DMS79 (cell line): Measurements from ENCODE around the gene OR52E6.

Source experiments
- DNase-seq: peaks from one replicate; lab custom pipeline; 2025; lab: John Stamatoyannopoulos, UW

The OR52E6 gene

DNA sequence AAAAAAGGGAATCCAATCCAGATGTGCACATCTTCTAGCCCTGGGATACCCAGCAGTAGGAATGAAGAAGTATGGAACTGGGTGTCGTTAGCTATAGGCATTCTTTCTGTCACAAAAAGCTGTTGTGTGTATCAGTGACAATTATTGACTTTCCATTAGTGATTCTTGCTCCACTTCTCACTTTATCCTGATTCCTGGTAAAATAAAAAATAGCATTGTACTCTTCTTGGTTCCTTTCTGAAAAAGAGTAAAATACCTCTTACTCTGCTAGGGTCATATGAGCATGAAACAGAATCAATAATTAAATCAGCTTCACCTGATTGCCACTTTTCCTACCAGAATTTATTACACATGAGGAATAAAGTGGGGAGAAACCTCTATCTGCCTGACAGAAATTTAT is at the start of gene OR52E6:
Gene OR52E6, minus strand, starts transcription at position 101 of the 400 bp plus-strand sequence. Its CDS starts 0 bp downstream, at position 101.
- DNase-seq: no peak

DNA sequence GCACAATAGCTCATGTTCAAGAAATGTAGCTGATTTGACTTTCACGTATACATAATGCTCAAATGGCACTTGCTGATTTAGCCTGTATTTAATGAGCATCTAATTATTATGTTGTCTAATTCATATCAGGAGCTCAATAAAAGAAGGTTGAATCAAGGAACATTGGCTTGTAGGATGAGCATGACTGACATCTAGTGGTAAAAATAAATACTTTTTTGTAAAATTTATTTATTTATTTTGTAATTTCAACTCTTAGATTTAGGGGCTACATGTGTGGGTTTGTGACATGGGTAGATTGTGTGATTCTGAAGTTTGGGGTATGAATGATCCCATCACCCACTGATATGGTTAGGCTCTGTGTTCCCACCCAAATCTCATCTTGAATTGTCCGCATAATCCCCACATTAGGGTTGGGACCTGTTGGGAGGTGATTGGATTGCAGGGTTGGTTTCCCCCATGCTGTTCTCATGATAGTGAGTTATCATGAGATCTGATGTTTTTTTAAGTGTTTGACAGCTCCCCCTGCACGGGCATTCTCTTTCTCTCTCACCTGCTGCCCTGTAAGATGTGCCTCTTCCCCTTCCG is 49.6 kb upstream of the OR52E6 start:
- peak; percentile 4 for DNase-seq

DNA sequence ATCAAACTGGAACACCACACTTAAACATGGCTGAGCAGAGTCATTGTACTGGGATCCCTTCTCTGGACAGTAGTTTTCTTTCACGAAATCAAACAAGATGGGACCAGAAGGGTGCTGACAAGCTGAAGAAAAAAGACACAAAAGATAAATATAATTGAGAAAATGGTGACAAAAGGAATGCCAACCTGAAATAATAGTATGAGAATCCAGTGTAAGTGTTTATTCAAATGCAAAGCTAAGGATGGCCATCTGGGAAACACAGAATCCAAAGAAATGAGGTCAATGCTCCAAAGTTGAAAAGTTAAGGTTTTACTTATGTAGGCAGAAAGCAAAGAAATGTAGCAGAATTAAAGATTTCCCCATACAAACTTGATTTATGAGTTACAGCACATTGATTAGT is 46.0 kb upstream of the OR52E6 start:
- DNase-seq: no peak

- DNase-seq: no peak
Measured at GRCh38 chr11:5887172-5887571, 45.5 kb upstream of the OR52E6 start.

DNA sequence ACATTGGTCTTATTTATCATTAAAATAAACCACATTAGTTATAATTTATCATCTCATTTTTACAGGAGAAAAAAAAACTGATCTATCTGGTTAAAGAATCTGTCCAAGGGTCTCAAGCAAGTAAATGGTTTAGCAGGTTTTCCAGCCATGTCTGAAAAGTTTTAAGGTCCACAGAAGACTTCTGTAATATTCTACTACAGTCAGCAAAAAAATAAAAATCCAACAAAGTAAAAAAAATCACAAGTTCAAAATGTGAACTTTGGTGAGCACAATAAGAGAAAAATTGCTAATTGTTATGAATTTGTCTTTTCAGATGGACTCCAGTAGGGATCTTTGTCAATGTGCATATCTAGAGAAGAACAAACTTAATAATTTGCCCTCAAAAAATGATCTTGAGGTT is 40.1 kb upstream of the OR52E6 start:
- no peak for DNase-seq

DNA sequence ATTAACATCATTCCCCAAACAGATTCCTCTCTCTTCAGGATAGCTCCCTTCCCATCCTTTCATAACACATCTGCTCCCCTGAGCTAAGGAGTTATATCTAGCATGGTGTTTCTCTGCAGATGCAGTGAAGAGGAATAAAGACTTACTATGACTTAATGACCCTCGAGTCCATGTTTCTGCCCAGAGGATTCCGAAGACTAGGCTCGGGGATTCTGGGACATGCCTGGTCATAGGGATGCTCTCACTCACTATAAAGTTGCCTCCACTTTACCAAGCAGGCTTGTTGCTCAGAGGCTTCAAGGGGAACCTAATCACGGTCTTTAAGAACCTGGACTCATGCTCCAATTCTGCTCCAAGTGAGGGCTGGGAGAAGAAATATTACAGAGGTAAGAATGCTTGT is 38.6 kb upstream of the OR52E6 start, which contains the start of gene OR52E4:
Gene OR52E4, plus strand, starts transcription at position 301 of the 400 bp plus-strand sequence. CDS start 3,664 bp downstream, outside the sequence.
- no peak for DNase-seq

GRCh38 chr11:5878564-5878963 is 36.9 kb upstream of the OR52E6 start:
- DNase-seq: no peak

DNA sequence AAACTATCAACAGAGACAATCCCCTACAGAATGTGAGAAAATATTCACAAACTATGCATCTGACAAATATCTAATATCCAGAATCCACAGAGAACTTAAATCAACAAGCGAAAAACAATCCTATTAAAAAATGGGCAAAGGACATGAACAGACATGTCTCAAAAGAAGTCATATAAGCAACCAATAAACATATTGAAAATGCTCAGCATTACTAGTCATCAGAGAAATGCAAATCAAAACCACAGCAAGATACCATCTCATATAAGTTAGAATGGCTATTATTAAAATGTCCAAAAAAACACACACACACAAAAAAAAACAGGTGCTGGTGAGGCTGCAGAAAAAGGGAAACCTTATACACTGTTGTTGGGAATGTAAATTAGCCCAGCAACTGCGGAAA is 24.1 kb upstream of the OR52E6 start:
- no peak for DNase-seq

- DNase-seq: no peak
Measured at GRCh38 chr11:5857590-5857989, 15.9 kb upstream of the OR52E6 start, which contains the start of gene OR52E8. Gene OR52E8, minus strand, starts transcription at chr11:5857690. Its CDS starts 0 bp downstream, at chr11:5857690.

- DNase-seq: no peak
Measured at GRCh38 chr11:5851002-5851401, 9.3 kb upstream of the OR52E6 start.

- DNase-seq: no peak
Measured at GRCh38 chr11:5847711-5848110, 6.0 kb upstream of the OR52E6 start.

- no peak for DNase-seq
Measured at GRCh38 chr11:5846701-5847100, 5.0 kb upstream of the OR52E6 start.

DNA sequence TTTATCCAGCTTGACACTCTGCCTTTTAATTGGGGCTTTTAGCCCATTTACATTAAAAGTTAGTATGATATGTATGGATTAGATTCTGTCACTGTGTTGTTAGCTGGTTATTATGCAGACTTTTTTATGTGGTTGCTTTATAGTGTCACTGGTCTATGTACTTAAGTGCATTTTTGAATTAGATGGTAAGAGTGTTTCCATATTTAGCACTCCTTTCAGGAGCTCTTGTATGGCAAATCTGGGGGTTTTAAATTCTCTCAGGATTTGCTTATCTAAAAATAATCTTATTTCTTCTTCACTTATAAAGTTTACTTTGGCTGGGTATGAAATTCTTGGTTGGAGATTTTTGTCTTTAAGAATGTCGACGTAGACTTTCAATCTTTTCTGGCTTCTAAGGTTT is 4.0 kb downstream of the OR52E6 start:
- no peak for DNase-seq

DNA sequence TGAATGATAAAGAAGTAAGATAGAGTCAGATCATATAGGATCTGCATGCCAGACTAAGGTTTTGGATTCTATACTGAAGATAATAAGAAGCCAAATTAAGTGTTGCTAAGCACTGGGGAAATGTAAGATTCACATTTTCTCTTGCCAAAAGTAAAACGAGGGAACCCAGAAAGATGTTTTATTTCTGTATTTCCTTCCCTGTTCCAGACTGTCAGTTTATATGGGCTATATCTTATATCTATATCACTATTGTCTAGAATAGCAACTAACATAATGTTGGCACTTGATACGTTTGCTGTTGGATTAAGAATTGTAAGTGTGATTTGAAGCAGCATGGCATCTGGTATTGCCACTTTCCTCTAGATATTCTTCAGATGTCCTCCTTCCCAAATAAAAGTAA is 8.3 kb downstream of the OR52E6 start:
- no peak for DNase-seq

DNA sequence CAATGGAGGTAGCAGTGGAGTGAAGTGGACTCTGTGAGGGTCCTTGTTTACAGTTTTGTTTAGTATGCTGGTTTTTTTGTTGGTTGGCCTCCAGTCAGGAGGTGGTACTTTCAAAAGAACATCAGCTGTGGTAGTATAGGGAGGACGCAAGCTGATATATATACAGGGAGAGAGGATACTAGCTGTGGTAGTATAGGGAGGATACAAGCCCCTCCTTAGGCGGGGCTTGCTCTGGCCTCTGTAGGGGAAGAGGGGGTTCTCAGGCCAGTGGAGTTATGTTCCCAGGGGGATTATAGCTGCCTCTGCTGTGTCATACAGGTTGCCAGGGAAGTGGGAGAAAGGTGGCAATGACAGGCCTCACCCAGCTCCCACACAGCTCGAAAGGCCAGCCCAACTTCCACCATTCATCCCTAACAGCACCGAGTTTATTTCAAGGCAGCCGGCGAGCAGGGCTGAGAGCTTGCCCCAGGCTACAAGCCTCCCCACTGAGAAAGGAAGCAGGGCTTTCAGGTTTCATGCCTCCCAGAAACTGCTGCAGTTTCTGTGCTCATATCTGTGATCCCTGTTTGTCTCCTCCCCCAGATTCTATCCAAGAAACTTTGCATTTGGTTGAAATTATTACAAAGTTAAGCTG is 10.4 kb downstream of the OR52E6 start:
- DNase-seq: no peak

GRCh38 chr11:5818245-5818886 is 23.3 kb downstream of the OR52E6 start:
- no peak for DNase-seq

DNA sequence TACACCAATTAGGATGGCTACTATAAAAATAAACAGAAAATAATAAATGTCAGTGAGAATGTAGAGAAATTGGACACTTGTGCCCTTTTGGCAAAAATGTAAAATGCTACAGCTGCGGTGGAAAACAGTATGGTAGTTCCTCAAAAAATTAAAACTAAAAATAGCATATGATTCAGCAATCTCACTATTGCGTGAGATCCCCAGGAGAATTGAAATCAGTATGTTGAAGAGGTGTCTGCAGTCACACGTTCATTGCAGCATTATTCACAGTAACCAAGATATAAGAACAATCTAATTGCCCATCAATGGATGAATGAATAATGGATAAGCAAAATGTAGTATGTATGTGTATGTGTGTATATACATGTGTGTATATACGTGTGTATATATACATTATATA is 26.2 kb downstream of the OR52E6 start:
- no peak for DNase-seq

DNA sequence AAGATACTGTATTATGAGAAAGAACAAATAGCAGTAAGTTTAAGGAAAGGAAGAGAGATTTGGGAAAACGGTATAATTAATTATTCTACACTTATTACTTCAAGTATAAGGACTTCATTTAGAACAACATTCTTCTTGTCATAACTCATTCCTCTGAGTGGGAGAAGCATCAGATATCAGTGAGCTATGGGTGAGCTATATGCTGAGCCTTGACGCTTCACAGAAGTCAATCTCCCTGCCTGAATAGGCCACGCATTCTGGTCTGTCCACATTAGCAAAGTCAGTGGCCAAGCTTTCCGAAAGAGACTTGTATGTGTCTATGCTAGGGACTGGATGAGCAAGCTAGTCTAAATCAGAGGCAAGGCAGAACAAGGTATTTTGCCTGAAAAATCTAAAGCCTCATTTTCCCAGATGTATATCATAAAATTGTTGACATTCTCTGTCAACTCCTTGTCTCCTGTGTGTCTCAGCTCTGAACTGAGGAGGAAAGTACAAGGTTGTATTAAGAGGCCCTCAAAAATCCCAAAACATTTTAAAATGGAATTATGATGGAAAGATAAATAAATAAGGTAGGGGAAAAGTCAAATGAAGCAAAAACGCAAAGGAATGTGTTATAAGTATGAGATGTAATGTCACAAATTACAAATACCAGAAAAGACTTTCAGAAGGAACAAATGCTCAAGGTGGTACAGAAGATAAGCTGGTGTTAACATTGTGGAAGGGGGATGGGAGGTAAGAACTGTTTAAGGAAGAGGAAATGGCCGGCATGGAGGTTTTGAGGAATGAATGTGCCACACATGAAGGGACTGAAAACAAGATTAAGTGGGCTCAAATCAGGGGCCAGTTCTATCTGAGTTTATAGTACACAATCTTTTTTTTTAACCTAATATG is 31.5 kb downstream of the OR52E6 start:
- no peak for DNase-seq

DNA sequence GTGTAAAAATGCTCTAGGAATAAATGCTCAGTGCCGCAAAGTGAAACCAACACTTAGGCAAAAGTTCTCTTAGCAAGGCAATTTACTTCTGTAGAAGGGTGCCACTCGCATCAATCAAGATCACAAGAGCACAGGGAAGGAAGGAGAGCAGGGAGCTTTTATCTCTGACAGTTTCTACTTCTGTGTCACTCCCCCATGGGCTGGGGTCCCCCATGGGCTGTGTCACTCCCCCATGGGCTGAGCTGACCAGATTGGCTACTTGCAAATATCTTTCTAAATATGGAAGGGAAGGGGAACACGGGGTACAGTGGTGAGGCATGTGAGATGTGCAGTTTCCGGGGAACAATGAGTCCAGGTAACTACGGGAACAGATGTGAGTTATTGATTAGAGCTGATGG is 32.6 kb downstream of the OR52E6 start:
- no peak for DNase-seq

- DNase-seq: no peak
Measured at GRCh38 chr11:5808500-5809121, 33.1 kb downstream of the OR52E6 start, which contains the start of gene OR52N2. Gene OR52N2, plus strand, starts transcription at chr11:5808924. Its CDS starts 11,412 bp downstream, at chr11:5820336.

- no peak for DNase-seq
Measured at GRCh38 chr11:5807580-5807979, 34.1 kb downstream of the OR52E6 start.

GRCh38 chr11:5803982-5804381 is 37.7 kb downstream of the OR52E6 start:
- no peak for DNase-seq
